Bronchial epithelial cell (primary cell): ENCODE data around the gene VEZF1. TPM values are rescaled to one million over a fixed set of nuclear protein-coding genes. Genes with fewer than 3 reads are reported as not detected.

Experiments
- DNase-seq: peaks from one replicate; pipeline ENCODE4 v3.0.0-alpha.2; 2010; ENCODE audit warnings: low read depth
- FAIRE-seq: peaks from 2 replicates; lab custom pipeline; 2011; peaks lifted over from hg19 to GRCh38; lab: Jason Lieb, UNC
- H3K27me3 ChIP-seq: 2 replicates; pipeline ENCODE4 v1.5.1; 2011; ENCODE audit warnings: low read length; ENCODE audit not compliant: control insufficient read depth, insufficient read depth
- H3K36me3 ChIP-seq: 2 replicates; pipeline ENCODE4 v1.5.1; 2011; ENCODE audit warnings: low read length; ENCODE audit not compliant: control insufficient read depth, insufficient read depth
- H3K4me3 ChIP-seq: 2 replicates; pipeline ENCODE4 v1.5.1; 2011; ENCODE audit warnings: mild to moderate bottlenecking, low read depth, low read length, control low read depth
- total RNA-seq: library from RNA; depleted of rRNA; stranded (reverse); fragments of >200 nt; gene quantifications from 2 replicates; pipeline ENCODE4 v1.2.1, GENCODE V29; 2014
- TF ChIP-seq, protein P1 (sequence below): IDR thresholded peaks from 2 replicates; pipeline ENCODE4 v1.5.1; 2011; ENCODE audit warnings: mild to moderate bottlenecking, moderate library complexity, low read length, control low read depth, inconsistent platforms; ENCODE audit not compliant: insufficient read depth, severe bottlenecking

VEZF1 gene
- total RNA-seq, 1 donor from 2014 or later = 23.2 TPM

- FAIRE-seq (no peak), DNase-seq (no peak)
- Histone ChIP-seq H3K4me3 (no peak overlapping the region), H3K36me3 (peaks cover 4% of the 10 kb centered on the region), H3K27me3 (no peaks in the 10 kb centered on the region)
- TF ChIP-seq, protein P1, sequence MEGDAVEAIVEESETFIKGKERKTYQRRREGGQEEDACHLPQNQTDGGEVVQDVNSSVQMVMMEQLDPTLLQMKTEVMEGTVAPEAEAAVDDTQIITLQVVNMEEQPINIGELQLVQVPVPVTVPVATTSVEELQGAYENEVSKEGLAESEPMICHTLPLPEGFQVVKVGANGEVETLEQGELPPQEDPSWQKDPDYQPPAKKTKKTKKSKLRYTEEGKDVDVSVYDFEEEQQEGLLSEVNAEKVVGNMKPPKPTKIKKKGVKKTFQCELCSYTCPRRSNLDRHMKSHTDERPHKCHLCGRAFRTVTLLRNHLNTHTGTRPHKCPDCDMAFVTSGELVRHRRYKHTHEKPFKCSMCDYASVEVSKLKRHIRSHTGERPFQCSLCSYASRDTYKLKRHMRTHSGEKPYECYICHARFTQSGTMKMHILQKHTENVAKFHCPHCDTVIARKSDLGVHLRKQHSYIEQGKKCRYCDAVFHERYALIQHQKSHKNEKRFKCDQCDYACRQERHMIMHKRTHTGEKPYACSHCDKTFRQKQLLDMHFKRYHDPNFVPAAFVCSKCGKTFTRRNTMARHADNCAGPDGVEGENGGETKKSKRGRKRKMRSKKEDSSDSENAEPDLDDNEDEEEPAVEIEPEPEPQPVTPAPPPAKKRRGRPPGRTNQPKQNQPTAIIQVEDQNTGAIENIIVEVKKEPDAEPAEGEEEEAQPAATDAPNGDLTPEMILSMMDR = no peak
Measured at GRCh38 chr17:57994436-57994835, 6.4 kb upstream of the VEZF1 start.

DNA sequence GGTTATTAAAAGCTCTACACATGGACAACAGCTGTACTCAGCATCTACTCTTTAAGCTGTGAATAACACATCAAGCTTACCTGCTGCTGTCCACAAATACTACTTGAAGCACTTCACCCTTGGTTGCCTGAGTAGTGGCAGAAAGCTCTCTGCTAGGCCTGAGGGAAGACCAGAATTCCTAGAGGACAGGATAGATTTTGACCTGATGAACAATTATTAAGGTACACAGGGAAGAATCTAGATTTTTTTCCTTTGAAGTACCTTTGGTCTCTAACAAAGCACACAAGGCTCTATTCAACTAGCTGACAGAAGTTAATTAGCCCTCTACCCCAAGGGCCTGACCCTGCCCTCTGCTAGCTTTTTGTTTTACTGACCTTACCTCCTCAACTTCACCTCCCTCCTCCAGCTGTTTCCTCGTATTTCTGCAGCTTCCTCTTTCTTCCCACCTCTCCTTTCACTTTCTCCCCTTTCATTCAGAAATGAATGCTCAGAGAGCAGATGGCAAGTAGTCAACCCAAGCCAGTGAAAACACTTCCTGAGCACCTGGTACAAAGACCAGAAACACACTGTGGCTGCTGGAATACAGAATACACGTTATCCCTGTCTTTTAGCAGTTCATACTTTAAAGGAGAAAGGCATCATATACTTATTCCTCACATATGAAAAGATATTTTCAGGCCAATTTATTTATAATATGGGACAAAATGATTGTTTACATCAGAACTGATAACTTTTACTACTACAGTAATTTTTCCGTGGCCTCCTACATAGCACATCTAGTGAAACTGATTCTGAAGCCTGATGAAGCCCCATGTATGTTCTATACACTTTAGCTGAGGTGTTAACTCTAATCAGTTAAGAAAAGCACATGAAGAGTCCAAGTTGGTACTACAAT, 5.7 kb upstream of the VEZF1 start:
- no peak for FAIRE-seq
- Histone ChIP-seq H3K36me3 (peaks cover 2% of the 10 kb centered on the region), H3K27me3 (no peaks in the 10 kb centered on the region), H3K4me3 (no peak overlapping the region)
- TF ChIP-seq, protein P1 = no peak
- DNase-seq = no peak

DNA sequence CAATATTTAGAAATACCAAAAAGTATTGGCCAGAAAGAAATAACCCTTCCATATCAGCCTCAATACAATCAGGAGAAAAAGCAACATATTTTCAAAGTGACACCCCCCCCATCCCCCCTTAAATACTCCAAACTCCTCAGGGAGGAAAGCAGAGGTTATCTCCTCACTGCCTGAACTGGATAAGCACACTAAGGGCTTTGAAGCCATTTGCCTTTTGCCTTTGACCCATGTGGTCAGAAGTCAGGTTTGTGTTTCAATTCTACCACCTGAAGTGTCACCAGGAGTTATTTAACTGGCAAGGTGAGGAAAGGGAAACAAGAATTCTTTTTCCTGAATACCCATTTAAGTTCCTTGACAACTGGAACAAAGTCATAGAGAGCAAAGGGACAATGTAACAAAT, 3.5 kb upstream of the VEZF1 start:
- FAIRE-seq = no peak
- no peaks in the 10 kb centered on the region for H3K36me3 ChIP-seq
- TF ChIP-seq, protein P1 = no peak

DNA sequence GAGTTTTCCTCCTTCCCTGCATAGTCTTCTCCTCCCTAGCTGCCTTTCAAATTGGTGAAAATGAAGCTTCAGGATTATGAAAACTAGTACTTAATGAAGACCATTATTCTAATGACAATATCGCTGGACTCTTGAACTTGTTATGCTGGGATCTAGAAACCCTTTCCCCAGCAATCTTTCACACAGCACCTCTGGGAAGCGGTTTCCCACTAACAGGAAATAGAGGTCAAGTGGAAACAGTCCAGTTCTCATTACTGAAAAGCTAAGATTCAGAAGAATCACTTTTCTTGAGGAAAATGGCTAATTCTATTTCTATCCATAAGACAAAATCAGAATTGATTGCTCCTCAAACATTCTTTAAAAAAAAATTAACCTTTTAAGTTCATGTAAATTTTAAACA, 2.0 kb upstream of the VEZF1 start:
- DNase-seq (no peak), FAIRE-seq (no peak)
- Histone ChIP-seq H3K36me3 (peaks cover 1% of the 10 kb centered on the region), H3K4me3 (no peak overlapping the region), H3K27me3 (no peaks in the 10 kb centered on the region)
- TF ChIP-seq, protein P1 = no peak

More for the DNA sequence above, 3.5 kb upstream of the VEZF1 start:
- Histone ChIP-seq H3K4me3 (no peak overlapping the region), H3K27me3 (no peaks in the 10 kb centered on the region)
- no peak for DNase-seq

- FAIRE-seq (no peak), DNase-seq (peak; percentile 39)
- peaks cover 1% of the 10 kb centered on the region for H3K36me3 ChIP-seq
- TF ChIP-seq, protein P1 = no peak
- H3K27me3 ChIP-seq = no peaks in the 10 kb centered on the region
- peak overlapping the region; percentile 80 for H3K4me3 ChIP-seq
Measured at GRCh38 chr17:57988301-57989250, 522 bp upstream of the VEZF1 start.
